HepG2 (cell line): ENCODE measurements around the gene ANKRD13D. TPM values are rescaled to one million over a fixed set of nuclear protein-coding genes. Genes with fewer than 3 reads are reported as not detected.

ENCODE experiments used
- ATAC-seq: fragments of 200-7000 bp; cut with Tn5 transposase; 3 replicates; pipeline ENCODE4 v1.9.1; 2020; ENCODE audit warnings: mild to moderate bottlenecking, moderate library complexity
- BruUV-seq: library from RNA; stranded (reverse); fragments of 400-500 nt; replicated peaks from 2 replicates; lab custom pipeline; 2021; lab: Mats Ljungman, UMichigan
- CTCF ChIA-PET: fragments of 300-600 bp; formaldehyde crosslinking; extraction: SDS; loops from one replicate; lab custom pipeline; 2021; ENCODE audit warnings: low total read pairs, inconsistent platforms, low intra/inter-chr PET ratio; lab: Yijun Ruan, JAX
- POLR2A ChIA-PET: fragments of 350-600 bp; sonication (Branson Sonifier 250); formaldehyde crosslinking; loops from one replicate; lab custom pipeline; 2020; ENCODE audit warnings: antibody characterized with exemption, inconsistent platforms; lab: Yijun Ruan, JAX
- DNase-seq: peaks from one replicate; pipeline ENCODE4 v3.0.0-alpha.2; 2015; ENCODE audit warnings: low spot score
- FAIRE-seq: peaks from 3 replicates; lab custom pipeline; 2011; peaks lifted over from hg19 to GRCh38; lab: Jason Lieb, UNC
- H2AFZ ChIP-seq: one replicate; pipeline ENCODE4 v1.6.1; 2011; ENCODE audit warnings: low read length, inconsistent platforms
- H3K27ac ChIP-seq: fragments of 300-600 bp; 3 replicates; pipeline ENCODE4 v1.8.0; 2011; ENCODE audit warnings: mixed run types, mild to moderate bottlenecking, mixed read lengths, low read length, inconsistent platforms; ENCODE audit not compliant: insufficient read depth; ENCODE audit errors: extremely low read length
- H3K27me3 ChIP-seq, 2 experiments: fragments of 200-600 bp in 1 of 2; 2 replicates in 1 of 2; 3 replicates in 1 of 2; pipeline versions ENCODE4 v1.6.0 to v1.8.0; 2011; ENCODE audit warnings: low read length in 2 of 2, mild to moderate bottlenecking in 2 of 2, moderate library complexity in 2 of 2, inconsistent platforms in 1 of 2; ENCODE audit not compliant: insufficient read depth in 2 of 2, control insufficient read depth in 1 of 2
- H3K36me3 ChIP-seq, 2 experiments: fragments of 200-600 bp in 1 of 2; replicated peaks in 1 of 2; 2 replicates in 1 of 2; 3 replicates in 1 of 2; pipeline versions ENCODE4 v1.5.1 to v1.8.0; 2011; ENCODE audit warnings: low read length in 2 of 2, inconsistent platforms in 1 of 2; ENCODE audit not compliant: insufficient read depth in 2 of 2, control insufficient read depth in 1 of 2
- H3K4me1 ChIP-seq: 2 replicates; pipeline ENCODE4 v1.5.1; 2012; ENCODE audit warnings: low read length, inconsistent platforms; ENCODE audit not compliant: insufficient read depth
- H3K4me2 ChIP-seq: 2 replicates; pipeline ENCODE4 v1.6.0; 2011; ENCODE audit warnings: low read depth, low read length, inconsistent platforms
- H3K4me3 ChIP-seq, 3 experiments: fragments of 200-600 bp in 1 of 3; sonication (generic), shearing (Covaris generic) in 1 of 3; replicated peaks in 1 of 3; 2 replicates each; pipeline ENCODE4 v1.5.1; 2011 to 2016; ENCODE audit warnings: low read length in 3 of 3, inconsistent platforms in 2 of 3, low read depth in 2 of 3, mild to moderate bottlenecking in 2 of 3, control low read depth in 1 of 3, mixed read lengths in 1 of 3; ENCODE audit not compliant: insufficient read depth in 1 of 3
- H3K79me2 ChIP-seq: one replicate; pipeline ENCODE4 v1.6.1; 2011; ENCODE audit warnings: low read length, inconsistent platforms; ENCODE audit not compliant: insufficient read depth
- H3K9ac ChIP-seq: 2 replicates; pipeline ENCODE4 v1.6.0; 2011; ENCODE audit warnings: mild to moderate bottlenecking, low read depth, low read length, inconsistent platforms; ENCODE audit not compliant: insufficient read depth
- H3K9me3 ChIP-seq: 2 replicates; pipeline ENCODE4 v1.5.1; 2012; ENCODE audit warnings: mild to moderate bottlenecking, low read length
- H4K20me1 ChIP-seq: 2 replicates; pipeline ENCODE4 v1.6.0; 2011; ENCODE audit warnings: inconsistent platforms, mild to moderate bottlenecking, low read length, moderate library complexity; ENCODE audit not compliant: insufficient read depth
- HOXA7 ChIP-seq: sonication (generic); formaldehyde crosslinking; IDR thresholded peaks from 2 replicates; pipeline ENCODE4 v1.8.1; 2022; ENCODE audit warnings: mild to moderate bottlenecking, missing genetic modification reagents, moderate library complexity
- MAFG ChIP-seq: sonication (generic); formaldehyde crosslinking; IDR thresholded peaks from 2 replicates; pipeline ENCODE4 v1.5.1; 2020; ENCODE audit warnings: mild to moderate bottlenecking, missing genetic modification reagents
- MXD1 ChIP-seq: sonication (generic); formaldehyde crosslinking; IDR thresholded peaks from 2 replicates; pipeline ENCODE4 v1.4.0; 2020; ENCODE audit warnings: mild to moderate bottlenecking, missing genetic modification reagents
- NFYB ChIP-seq: sonication (generic); formaldehyde crosslinking; IDR thresholded peaks from 2 replicates; pipeline ENCODE4 v1.4.0; 2020; ENCODE audit warnings: missing genetic modification reagents
- PLSCR1 ChIP-seq: sonication (generic); formaldehyde crosslinking; IDR thresholded peaks from 2 replicates; pipeline ENCODE4 v1.5.0; 2020; ENCODE audit warnings: missing genetic modification reagents, mild to moderate bottlenecking, borderline replicate concordance
- ZNF160 ChIP-seq: sonication (generic); formaldehyde crosslinking; IDR thresholded peaks from 2 replicates; pipeline ENCODE4 v1.8.0; 2022; ENCODE audit warnings: mild to moderate bottlenecking, inconsistent platforms, missing genetic modification reagents
- ZNF777 ChIP-seq: sonication (generic); formaldehyde crosslinking; IDR thresholded peaks from 2 replicates; pipeline ENCODE4 v1.4.0; 2020; ENCODE audit warnings: missing genetic modification reagents
- ZSCAN31 ChIP-seq: sonication (generic); formaldehyde crosslinking; IDR thresholded peaks from 2 replicates; pipeline ENCODE4 v1.5.0; 2020; ENCODE audit warnings: low read depth, mild to moderate bottlenecking, missing genetic modification reagents
- ZXDC ChIP-seq: sonication (generic); formaldehyde crosslinking; IDR thresholded peaks from 2 replicates; pipeline ENCODE4 v1.5.0; 2020; ENCODE audit warnings: mild to moderate bottlenecking, missing genetic modification reagents
- WGBS: methylation state at CpG from one replicate; pipeline ENCODE4 v1.1.6; 2017; ENCODE audit warnings: low lambda C conversion rate; 5-methylcytosine and 5-hydroxymethylcytosine counted together
- in situ Hi-C: cut with HindIII; loops from 2 replicates; pipeline ENCODE4 v1.10.0; 2017; ENCODE audit warnings: low pct_unique_long_range_greater_than_20kb; ENCODE audit not compliant: extremely low pct_ligation_motif_present
- intact Hi-C: fragments of 100-400 bp; cut with micrococcal nuclease; formaldehyde crosslinking; loops from one replicate; pipeline ENCODE4 v1.10.0; 2022; ENCODE audit not compliant: unreplicated experiment
- polyA plus RNA-seq, 8 experiments: library from polyadenylated mRNA; depleted of rRNA in 3 of 8; stranded (reverse) in 7 of 8; unstranded in 1 of 8; fragments of >200 nt; fragmentation: Illumina TruSeq in 4 of 8; extraction: Trizol in 4 of 8; gene quantifications; 2 replicates each; pipeline versions ENCODE4 v1.2.1 to v1.2.3, GENCODE V29; 2011 to 2016; ENCODE audit warnings: low read depth in 4 of 8, missing spikeins in 1 of 8, mixed read lengths in 1 of 8; ENCODE audit not compliant: insufficient read depth in 1 of 8
- total RNA-seq, 5 experiments: library from RNA; depleted of rRNA; stranded (reverse); fragments of >200 nt; fragmentation: Illumina TruSeq; extraction: Trizol; gene quantifications; 2 replicates each; pipeline ENCODE4 v1.2.3, GENCODE V29; 2016; ENCODE audit warnings: low read depth in 1 of 5

Gene ANKRD13D
- total and polyA plus RNA-seq, 2 of the 13 experiments (the other 11 are each of a cell fraction or from before 2014, with no cell fraction given) = 18.6 to 27.3 TPM

- H3K79me2 ChIP-seq = peaks cover 40% of the 10 kb centered on the region
- TF ChIP-seq PLSCR1 (CRISPR knock-in tag) (no peak), ZNF777 (no peak), MXD1 (CRISPR knock-in tag) (no peak), ZSCAN31 (CRISPR knock-in tag) (no peak), NFYB (CRISPR knock-in tag) (no peak), HOXA7 (no peak), ZNF160 (CRISPR knock-in tag) (no peak), MAFG (CRISPR knock-in tag) (no peak), ZXDC (CRISPR knock-in tag) (no peak)
- TF ChIP-seq, all 625 proteins: peak for 0
- H3K4me1 ChIP-seq = peaks cover 48% of the 10 kb centered on the region
- BruUV-seq = no TSS peak
- H3K9ac ChIP-seq = no peak overlapping the region
- peaks cover 11% of the 10 kb centered on the region for H4K20me1 ChIP-seq
- H3K27me3 ChIP-seq = no peaks in the 10 kb centered on the region; a peak in 1 of 5 replicates
- FAIRE-seq (no peak), ATAC-seq (no peak), DNase-seq (no peak)
- H3K4me2 ChIP-seq = no peak overlapping the region
- no peaks in the 10 kb centered on the region for H3K9me3 ChIP-seq
- POLR2A ChIA-PET = no interaction called here
- no peak overlapping the region for H3K27ac ChIP-seq
- in situ Hi-C loops (no loop called here), intact Hi-C loops (loop anchor here (10.0 kb wide), 1 partner anchor 140 kb away; no protein-coding TSS in a partner anchor)
- no peak overlapping the region for H2AFZ ChIP-seq
- CTCF ChIA-PET = no interaction called here
- H3K36me3 ChIP-seq = peaks cover 27 to 59% of the 10 kb centered on the region in 2 experiments
- 98% methylated on average over 11 of the region's 11 CpGs for WGBS
- no peak overlapping the region for H3K4me3 ChIP-seq
These were observed 44.1 kb upstream of the ANKRD13D start for GRCh38 chr11:67245046-67245445.
